Large intestine (tissue), 12 donors: ENCODE data around the gene CXXC5. TPM values are rescaled to one million over a fixed set of nuclear protein-coding genes. Genes with fewer than 3 reads are reported as not detected.
"Not testable (repeated sequence)": the region's sequence is repeated elsewhere in the genome, so short reads cannot be mapped to it uniquely, and the experiment has no call there.

Experiments
- DNase-seq, 2 donors: peaks; one replicate each; pipeline versions ENCODE4 v3.0.0 to v3.0.0-alpha.2; 2013
- H3K27ac ChIP-seq: one replicate; pipeline ENCODE4 v1.5.1; 2013; ENCODE audit warnings: low read length
- H3K27me3 ChIP-seq: 2 replicates; pipeline ENCODE4 v1.6.1; 2013; ENCODE audit warnings: low read length; ENCODE audit not compliant: control insufficient read depth, insufficient read depth
- H3K36me3 ChIP-seq: 2 replicates; pipeline ENCODE4 v1.6.1; 2013; ENCODE audit warnings: low read length; ENCODE audit not compliant: control insufficient read depth, insufficient read depth
- H3K4me1 ChIP-seq: one replicate; pipeline ENCODE4 v1.6.1; 2013; ENCODE audit warnings: low read length; ENCODE audit not compliant: control insufficient read depth, insufficient read depth
- H3K4me3 ChIP-seq: one replicate; pipeline ENCODE4 v1.5.1; 2013; ENCODE audit warnings: low read length
- H3K9me3 ChIP-seq: one replicate; pipeline ENCODE4 v1.6.1; 2013; ENCODE audit warnings: mild to moderate bottlenecking, low read depth, low read length, moderate library complexity; ENCODE audit not compliant: control insufficient read depth
- WGBS: methylation state at CpG from one replicate; pipeline ENCODE4 v1.1.5; 2013; ENCODE audit warnings: low lambda C conversion rate; ENCODE audit not compliant: insufficient coverage; 5-methylcytosine and 5-hydroxymethylcytosine counted together
- long read RNA-seq, 11 donors: transcript quantifications; one replicate each; lab custom pipeline, GENCODE V29; 2026
- polyA plus RNA-seq: library from polyadenylated mRNA; unstranded; fragments of 120-200 nt; gene quantifications from one replicate; pipeline ENCODE4 v1.2.1, GENCODE V29; 2013

Gene CXXC5
- 70.3 TPM for polyA plus RNA-seq
- long read RNA-seq, donor 1, transcript CXXC5-211 (3 exons, 1,892 nt): minor isoform, 6 of 22 reads
- long read RNA-seq, donor 1, transcript CXXC5-201 (3 exons, 2,658 nt): major isoform, 13 of 22 reads
- long read RNA-seq, donor 1, partial matches to known transcripts: 0 of 22 reads
- long read RNA-seq, donor 1, other reads (novel, unspliced or antisense): 0 of 22 reads
- long read RNA-seq, donor 2, transcript CXXC5-201 (3 exons, 2,658 nt): major isoform, 34 of 55 reads
- long read RNA-seq, donor 2, partial matches to known transcripts: 13 of 55 reads
- long read RNA-seq, donor 2, other reads (novel, unspliced or antisense): 0 of 55 reads
- long read RNA-seq, donor 3, transcript CXXC5-211 (3 exons, 1,892 nt): minor isoform, 16 of 99 reads
- long read RNA-seq, donor 3, transcript CXXC5-201 (3 exons, 2,658 nt): major isoform, 46 of 99 reads
- long read RNA-seq, donor 3, transcript CXXC5-206 (2 exons, 777 nt): minor isoform, 11 of 99 reads
- long read RNA-seq, donor 3, partial matches to known transcripts: 25 of 99 reads
- long read RNA-seq, donor 3, other reads (novel, unspliced or antisense): 0 of 99 reads
- long read RNA-seq, donor 4, partial matches to known transcripts: 0 of 2 reads
- long read RNA-seq, donor 4, other reads (novel, unspliced or antisense): 0 of 2 reads
- long read RNA-seq, donor 5, transcript CXXC5-211 (3 exons, 1,892 nt): minor isoform, 6 of 37 reads
- long read RNA-seq, donor 5, transcript CXXC5-201 (3 exons, 2,658 nt): major isoform, 12 of 37 reads
- long read RNA-seq, donor 5, partial matches to known transcripts: 15 of 37 reads
- long read RNA-seq, donor 5, other reads (novel, unspliced or antisense): 0 of 37 reads
- long read RNA-seq, donor 6, transcript CXXC5-201 (3 exons, 2,658 nt): major isoform, 30 of 88 reads
- long read RNA-seq, donor 6, transcript CXXC5-206 (2 exons, 777 nt): minor isoform, 8 of 88 reads
- long read RNA-seq, donor 6, transcript CXXC5-211 (3 exons, 1,892 nt): minor isoform, 7 of 88 reads
- long read RNA-seq, donor 6, partial matches to known transcripts: 43 of 88 reads
- long read RNA-seq, donor 6, other reads (novel, unspliced or antisense): 0 of 88 reads
- long read RNA-seq, donor 7, transcript CXXC5-201 (3 exons, 2,658 nt): major isoform, 7 of 27 reads
- long read RNA-seq, donor 7, transcript CXXC5-206 (2 exons, 777 nt): minor isoform, 6 of 27 reads
- long read RNA-seq, donor 7, partial matches to known transcripts: 14 of 27 reads
- long read RNA-seq, donor 7, other reads (novel, unspliced or antisense): 0 of 27 reads
- long read RNA-seq, donor 8, transcript CXXC5-211 (3 exons, 1,892 nt): minor isoform, 10 of 48 reads
- long read RNA-seq, donor 8, transcript CXXC5-201 (3 exons, 2,658 nt): major isoform, 34 of 48 reads
- long read RNA-seq, donor 8, partial matches to known transcripts: 0 of 48 reads
- long read RNA-seq, donor 8, other reads (novel, unspliced or antisense): 0 of 48 reads
- long read RNA-seq, donor 9, transcript CXXC5-201 (3 exons, 2,658 nt): major isoform, 18 of 39 reads
- long read RNA-seq, donor 9, transcript CXXC5-211 (3 exons, 1,892 nt): minor isoform, 5 of 39 reads
- long read RNA-seq, donor 9, partial matches to known transcripts: 15 of 39 reads
- long read RNA-seq, donor 9, other reads (novel, unspliced or antisense): 0 of 39 reads
- long read RNA-seq, donor 10, transcript CXXC5-206 (2 exons, 777 nt): minor isoform, 7 of 40 reads
- long read RNA-seq, donor 10, transcript CXXC5-201 (3 exons, 2,658 nt): major isoform, 29 of 40 reads
- long read RNA-seq, donor 10, partial matches to known transcripts: 0 of 40 reads
- long read RNA-seq, donor 10, other reads (novel, unspliced or antisense): 0 of 40 reads
- long read RNA-seq, donor 11, transcript CXXC5-201 (3 exons, 2,658 nt): major isoform, 28 of 48 reads
- long read RNA-seq, donor 11, partial matches to known transcripts: 17 of 48 reads
- long read RNA-seq, donor 11, other reads (novel, unspliced or antisense): 0 of 48 reads

- peak; percentile 72 to 92 for DNase-seq
- H3K4me1 ChIP-seq: peaks cover 59% of the 10 kb centered on the region
- no peaks in the 10 kb centered on the region for H3K9me3 ChIP-seq
- peaks cover 5% of the 10 kb centered on the region for H3K27me3 ChIP-seq
- peak within 1 kb of the TSS; percentile 92 for H3K27ac ChIP-seq
- H3K4me3 ChIP-seq: peak within 1 kb of the TSS; percentile 89
- no peaks in the 10 kb centered on the region for H3K36me3 ChIP-seq
- no CpG with 5 or more reads among the region's 106 CpGs for WGBS
Observed at GRCh38 chr5:139648205-139649081, at the start of gene CXXC5. CXXC5 (plus strand) TSS chr5:139648349; CDS start chr5:139680524, 32,175 bp downstream.

GRCh38 chr5:139598601-139598965 lies 49.6 kb upstream of the CXXC5 start:
- H3K4me3 ChIP-seq, H3K27ac ChIP-seq, H3K9me3 ChIP-seq, DNase-seq, H3K4me1 ChIP-seq, H3K27me3 ChIP-seq: not testable (repeated sequence)
- no CpG with 5 or more reads among the region's 5 CpGs for WGBS
- peaks cover 30% of the 10 kb centered on the region for H3K36me3 ChIP-seq

GRCh38 chr5:139600336-139600949 lies 47.7 kb upstream of the CXXC5 start:
- Histone ChIP-seq H3K27ac (no peak overlapping the region), H3K4me1 (no peaks in the 10 kb centered on the region), H3K36me3 (peaks cover 39% of the 10 kb centered on the region), H3K4me3 (no peak overlapping the region), H3K27me3 (no peaks in the 10 kb centered on the region), H3K9me3 (no peaks in the 10 kb centered on the region)
- WGBS: no CpG with 5 or more reads among the region's 7 CpGs
- no peak for DNase-seq

GRCh38 chr5:139601429-139601828 lies 46.7 kb upstream of the CXXC5 start:
- H3K9me3 ChIP-seq: no peaks in the 10 kb centered on the region
- no CpG with 5 or more reads among the region's 12 CpGs for WGBS

GRCh38 chr5:139601948-139602347 lies 46.2 kb upstream of the CXXC5 start:
- H3K36me3 ChIP-seq: peaks cover 41% of the 10 kb centered on the region
- H3K4me1 ChIP-seq, H3K27ac ChIP-seq, H3K9me3 ChIP-seq, H3K27me3 ChIP-seq, DNase-seq, H3K4me3 ChIP-seq: not testable (repeated sequence)
- WGBS: no CpG with 5 or more reads among the region's 9 CpGs

More at GRCh38 chr5:139601429-139601828, 46.7 kb upstream of the CXXC5 start:
- H3K27me3 ChIP-seq: no peaks in the 10 kb centered on the region
- no peak overlapping the region for H3K4me3 ChIP-seq
- H3K4me1 ChIP-seq: no peaks in the 10 kb centered on the region
- H3K27ac ChIP-seq: no peak overlapping the region
- H3K36me3 ChIP-seq: peaks cover 41% of the 10 kb centered on the region
- no peak for DNase-seq

- Histone ChIP-seq H3K9me3 (no peaks in the 10 kb centered on the region), H3K36me3 (peaks cover 37% of the 10 kb centered on the region), H3K4me3 (no peak overlapping the region), H3K27ac (no peak overlapping the region), H3K4me1 (peaks cover 3% of the 10 kb centered on the region), H3K27me3 (no peaks in the 10 kb centered on the region)
- WGBS: 90% methylated on average over 2 of the region's 8 CpGs
- no peak for DNase-seq
Observed at GRCh38 chr5:139605887-139606286, 42.3 kb upstream of the CXXC5 start.

GRCh38 chr5:139611703-139612584 lies 36.2 kb upstream of the CXXC5 start:
- Histone ChIP-seq H3K9me3 (no peaks in the 10 kb centered on the region), H3K27me3 (no peaks in the 10 kb centered on the region), H3K36me3 (peaks cover 11% of the 10 kb centered on the region), H3K4me3 (no peak overlapping the region), H3K27ac (no peak overlapping the region), H3K4me1 (peaks cover 1% of the 10 kb centered on the region)
- no CpG with 5 or more reads among the region's 5 CpGs for WGBS
- DNase-seq: no peak

- Histone ChIP-seq H3K27me3 (no peaks in the 10 kb centered on the region), H3K4me1 (no peaks in the 10 kb centered on the region), H3K36me3 (peaks cover 50% of the 10 kb centered on the region), H3K27ac (no peak overlapping the region), H3K4me3 (no peak overlapping the region), H3K9me3 (no peaks in the 10 kb centered on the region)
- DNase-seq: no peak
- no CpG with 5 or more reads among the region's 5 CpGs for WGBS
Observed at GRCh38 chr5:139619861-139620260, 28.3 kb upstream of the CXXC5 start.
